ENCODE results near the gene SMOC2.

GRCh38 chr6:168518867-168519266 is 77.9 kb downstream of the SMOC2 start:
- TF ChIP-seq MAX (IDR thresholded peaks at IDR 0.05) = no peak
- no peak for TF ChIP-seq USF1 (IDR thresholded peaks at IDR 0.05)
- no peak for TF ChIP-seq RAD21 (IDR thresholded peaks at IDR 0.05; ENCODE audit: low read depth)
- TF ChIP-seq CREB1 (IDR thresholded peaks at IDR 0.05; ENCODE audit: low read depth) = no peak
